Stimulated activated effector memory CD8-positive, alpha-beta T cell treated with anti-CD3 and anti-CD28 coated beads, Interleukin-12 subunit alpha, Interleukin-12 subunit beta, amount 100 ng/mL, for 72 hours (primary cell): ENCODE results near the gene PLEKHF1.
A peak's percentile ranks its signal among the peaks of the same experiment; 100 is the strongest.
"Not testable (repeated sequence)": the region's sequence is repeated elsewhere in the genome, so short reads cannot be mapped to it uniquely, and the experiment has no call there.

Experiments used
- ATAC-seq: fragments of 150-1000 bp; cut with Tn5 transposase; 2 replicates; pipeline ENCODE4 v1.10.0; 2021
- DNase-seq, 2 donors: peaks; one replicate each; pipeline ENCODE4 v3.0.0; 2021 to 2022; ENCODE audit warnings: low spot score in 2 of 2
- H3K27ac Mint-ChIP-seq: one replicate; pipeline ENCODE4 v1.8.0; 2022; ENCODE audit warnings: mild to moderate bottlenecking, mixed read lengths
- H3K36me3 Mint-ChIP-seq: one replicate; pipeline ENCODE4 v1.8.0; 2022; ENCODE audit warnings: mild to moderate bottlenecking, mixed read lengths
- H3K4me1 Mint-ChIP-seq: one replicate; pipeline ENCODE4 v1.8.0; 2022; ENCODE audit warnings: mixed read lengths
- H3K4me3 Mint-ChIP-seq: one replicate; pipeline ENCODE4 v1.8.0; 2022; ENCODE audit warnings: mild to moderate bottlenecking, mixed read lengths
- H3K9me3 Mint-ChIP-seq: one replicate; pipeline ENCODE4 v1.8.0; 2022; ENCODE audit warnings: mixed read lengths

Gene PLEKHF1

DNA sequence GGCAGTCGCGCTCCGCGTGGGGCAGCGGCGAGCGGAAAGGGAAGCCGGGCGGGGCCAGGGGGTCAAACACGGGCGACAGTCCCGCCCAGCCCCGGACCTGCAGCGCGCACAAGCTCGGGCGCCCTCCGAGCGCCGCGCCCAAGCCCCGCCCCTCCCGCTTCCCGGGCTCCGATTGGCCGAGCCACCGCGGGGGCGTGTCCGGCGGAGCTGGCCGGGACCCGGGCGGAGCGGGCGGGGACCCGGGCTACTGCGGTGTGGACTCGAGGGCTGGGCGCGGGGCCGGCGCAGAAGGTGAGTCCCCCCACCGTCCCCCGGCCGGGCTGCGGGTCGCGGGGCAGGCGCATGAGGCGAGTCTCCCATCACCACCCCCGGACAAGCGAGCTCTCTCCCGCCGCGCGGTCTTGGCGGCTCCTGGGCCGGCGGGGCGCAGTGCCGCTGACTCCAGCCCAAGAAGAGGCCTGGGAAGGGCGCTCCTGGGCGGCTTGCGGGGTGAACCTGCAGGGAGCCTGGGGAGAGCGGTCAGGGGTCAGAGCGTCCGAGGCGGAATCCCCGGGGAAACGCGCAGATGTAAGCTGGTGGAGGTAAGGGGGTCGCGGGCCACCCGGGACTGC lies at the start of gene PLEKHF1:
TSS of gene PLEKHF1 (plus strand) at position 247 of the 611 bp plus-strand sequence. CDS start 8,379 bp downstream, outside the sequence.
- peak; percentile 86 for ATAC-seq

DNA sequence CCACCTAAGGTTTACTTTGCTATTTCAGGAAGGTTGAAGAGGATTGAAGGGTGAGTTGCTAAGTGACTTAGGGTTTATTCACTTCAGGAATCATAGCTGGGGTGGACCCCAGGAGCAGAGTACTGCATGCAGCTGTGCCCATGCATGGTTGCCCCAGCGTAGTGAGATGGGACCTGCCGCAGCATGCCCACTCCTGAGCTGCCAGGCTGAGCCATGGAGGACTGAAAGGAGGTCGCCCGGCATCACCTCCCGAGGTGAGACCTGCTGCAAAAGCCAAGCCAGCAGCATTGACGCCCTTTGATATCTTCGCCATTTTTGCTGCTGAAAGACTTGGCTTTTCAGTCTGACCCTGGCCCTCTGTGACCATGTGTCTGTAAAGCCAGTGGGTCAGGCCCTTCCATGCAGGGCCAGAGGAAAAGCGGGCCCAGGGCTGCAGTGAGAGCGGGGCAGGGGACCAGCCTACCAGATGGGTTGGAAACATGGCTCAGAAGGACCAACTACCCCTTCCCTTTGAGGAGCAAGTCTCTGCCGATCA lies 49.3 kb upstream of the PLEKHF1 start:
- no peak for DNase-seq
- Mint-ChIP-seq H3K27ac (peak overlapping the region; percentile 29), H3K9me3 (no peaks in the 10 kb centered on the region), H3K4me3 (no peak overlapping the region), H3K4me1 (peaks cover 33% of the 10 kb centered on the region), H3K36me3 (peaks cover 56% of the 10 kb centered on the region)
- no peak for ATAC-seq

More for the DNA sequence above, at the start of gene PLEKHF1:
- Mint-ChIP-seq H3K4me3 (peak within 1 kb of the TSS; percentile 88), H3K36me3 (peaks cover 45% of the 10 kb centered on the region), H3K27ac (peak within 1 kb of the TSS; percentile 78), H3K4me1 (peaks cover 51% of the 10 kb centered on the region), H3K9me3 (no peaks in the 10 kb centered on the region)
- DNase-seq = peak; percentile 95 to 98

DNA sequence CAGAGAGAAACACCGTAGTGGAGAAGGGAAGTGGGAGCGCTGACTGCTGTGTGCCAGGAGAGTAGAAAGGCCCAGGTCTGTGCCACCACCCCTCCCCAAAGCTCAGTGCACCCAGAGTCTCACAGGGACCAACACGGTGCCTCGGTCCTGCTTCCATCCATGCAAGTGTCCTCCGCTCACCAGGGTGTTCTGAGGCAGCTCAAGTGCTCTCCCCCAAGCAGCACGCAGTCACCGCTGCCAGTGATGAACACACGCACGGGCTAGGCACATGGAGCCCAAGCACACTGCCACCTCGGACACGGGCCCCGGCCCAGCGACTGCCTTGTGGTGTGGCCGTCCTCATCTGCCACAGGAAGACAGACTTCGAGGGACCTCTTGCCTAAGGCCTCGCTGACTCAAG lies 48.7 kb upstream of the PLEKHF1 start:
- peak overlapping the region; percentile 86 for H3K27ac Mint-ChIP-seq
- no peak overlapping the region for H3K4me3 Mint-ChIP-seq
- DNase-seq (no peak), ATAC-seq (no peak)
- no peaks in the 10 kb centered on the region for H3K9me3 Mint-ChIP-seq
- peaks cover 50% of the 10 kb centered on the region for H3K36me3 Mint-ChIP-seq
- peaks cover 33% of the 10 kb centered on the region for H3K4me1 Mint-ChIP-seq

DNA sequence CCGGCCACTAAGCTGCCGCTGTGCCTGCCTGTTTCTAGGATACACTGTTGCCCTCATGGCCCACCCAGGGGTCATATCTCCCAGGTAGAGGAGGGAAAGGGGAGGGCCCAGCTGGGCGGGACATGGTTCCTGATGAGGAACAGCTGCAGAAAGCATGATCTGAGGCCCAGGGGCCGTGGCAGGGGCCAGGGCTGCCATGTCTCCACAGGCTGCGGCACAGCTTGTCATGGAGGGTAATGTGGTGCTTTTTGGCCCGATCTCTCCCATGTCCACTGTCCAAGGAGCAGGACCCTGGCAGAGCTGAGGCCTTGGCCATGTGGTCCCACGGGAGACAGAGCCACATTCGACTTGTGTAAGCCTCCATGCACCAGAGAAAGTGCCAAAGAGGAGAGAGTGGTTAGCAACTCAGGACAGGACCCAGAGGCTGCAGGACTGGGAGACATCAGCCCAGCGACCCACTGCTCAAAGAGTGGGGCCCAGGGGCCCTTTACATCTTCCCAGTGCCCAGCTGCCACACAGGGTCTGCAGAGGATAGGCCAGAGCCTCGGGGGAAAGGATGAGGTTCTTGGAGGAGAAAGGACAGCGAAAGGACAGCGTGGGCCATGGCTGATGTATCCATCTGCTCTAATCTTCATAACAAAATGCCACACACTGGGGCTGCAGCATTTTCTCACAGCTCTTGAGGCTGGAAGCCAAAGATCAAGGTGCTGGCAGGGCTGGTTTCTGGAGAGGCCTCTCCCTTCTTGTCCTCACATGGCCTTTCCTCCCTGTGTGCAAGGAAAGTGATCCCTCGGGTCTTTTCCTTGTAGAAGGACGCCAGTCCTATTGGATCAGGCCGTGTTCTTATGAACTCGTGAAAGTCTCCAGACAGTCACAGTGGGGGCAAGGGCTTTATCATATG lies 47.6 kb upstream of the PLEKHF1 start:
- DNase-seq = no peak
- Mint-ChIP-seq H3K27ac (peak overlapping the region; percentile 86), H3K9me3 (no peaks in the 10 kb centered on the region), H3K4me1 (peaks cover 43% of the 10 kb centered on the region), H3K4me3 (no peak overlapping the region), H3K36me3 (peaks cover 40% of the 10 kb centered on the region)
- no peak for ATAC-seq

- no peak for ATAC-seq
- H3K9me3 Mint-ChIP-seq = no peaks in the 10 kb centered on the region
- H3K4me3 Mint-ChIP-seq = no peak overlapping the region
- peaks cover 31% of the 10 kb centered on the region for H3K36me3 Mint-ChIP-seq
- H3K4me1 Mint-ChIP-seq = peaks cover 44% of the 10 kb centered on the region
- DNase-seq = no peak
- no peak overlapping the region for H3K27ac Mint-ChIP-seq
These were observed 46.8 kb upstream of the PLEKHF1 start for GRCh38 chr19:29618434-29618833.

- no peak overlapping the region for H3K27ac Mint-ChIP-seq
- DNase-seq (no peak), ATAC-seq (no peak)
- H3K9me3 Mint-ChIP-seq = no peaks in the 10 kb centered on the region
- peaks cover 27% of the 10 kb centered on the region for H3K36me3 Mint-ChIP-seq
- peaks cover 49% of the 10 kb centered on the region for H3K4me1 Mint-ChIP-seq
- H3K4me3 Mint-ChIP-seq = no peak overlapping the region
These were observed 46.4 kb upstream of the PLEKHF1 start for GRCh38 chr19:29618871-29619270.

GRCh38 chr19:29620931-29621351 lies 44.3 kb upstream of the PLEKHF1 start:
- Mint-ChIP-seq H3K27ac (peak overlapping the region; percentile 75), H3K4me3 (peak overlapping the region; percentile 95), H3K36me3 (peaks cover 6% of the 10 kb centered on the region), H3K4me1 (peaks cover 62% of the 10 kb centered on the region), H3K9me3 (no peaks in the 10 kb centered on the region)
- DNase-seq (no peak), ATAC-seq (peak; percentile 62)

DNA sequence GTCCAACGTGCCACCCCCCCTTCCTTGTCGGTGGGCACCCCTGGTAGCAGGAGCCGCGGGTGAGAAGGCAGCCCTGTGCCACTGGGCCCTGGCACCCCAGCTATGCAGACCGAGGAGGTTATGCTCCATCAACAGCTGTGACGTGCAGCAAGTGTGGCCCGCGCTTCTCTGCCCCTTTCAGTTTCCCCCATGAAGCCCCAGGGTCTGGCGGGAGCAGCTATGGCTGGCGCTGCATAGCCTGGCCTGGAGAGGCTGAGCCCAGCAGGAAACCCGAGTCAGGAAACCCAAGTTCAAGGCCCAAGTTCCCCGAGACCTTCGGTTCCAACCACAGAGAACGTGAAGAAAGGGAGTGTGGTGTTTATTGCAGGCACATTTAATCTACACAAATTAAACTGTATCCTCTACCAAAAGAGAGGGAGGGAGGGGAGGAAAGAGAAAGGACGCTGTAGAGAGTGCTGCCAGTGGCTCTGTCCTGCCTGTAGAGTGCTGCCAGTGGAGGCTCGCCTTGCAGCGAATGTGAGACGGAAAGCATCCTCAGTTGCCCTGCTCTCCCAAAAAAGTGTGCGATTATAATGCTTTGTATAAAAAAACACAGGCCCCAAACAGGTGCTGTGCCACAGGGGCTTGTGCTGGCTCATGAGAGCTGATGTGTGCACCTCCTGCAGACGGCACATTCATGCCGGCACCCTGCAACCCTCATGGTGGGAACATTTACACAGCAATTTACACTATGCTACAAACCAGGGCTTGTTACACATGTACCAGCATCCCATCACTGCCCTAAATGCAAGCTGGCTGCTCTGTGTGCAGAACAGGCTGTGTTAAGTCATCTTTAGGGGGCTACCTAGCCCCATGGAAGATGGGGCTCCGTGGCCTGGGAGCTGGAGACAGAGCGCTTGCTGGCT lies 42.8 kb upstream of the PLEKHF1 start:
- H3K9me3 Mint-ChIP-seq = no peaks in the 10 kb centered on the region
- peaks cover 57% of the 10 kb centered on the region for H3K4me1 Mint-ChIP-seq
- peak overlapping the region; percentile 95 for H3K4me3 Mint-ChIP-seq
- no peaks in the 10 kb centered on the region for H3K36me3 Mint-ChIP-seq
- peak; percentile 29 for ATAC-seq
- H3K27ac Mint-ChIP-seq = peak overlapping the region; percentile 75
- peak in 1 of 2 donors; percentile 65 for DNase-seq

- ATAC-seq (peak; percentile 96), DNase-seq (peak; percentile 53 to 89)
- Mint-ChIP-seq H3K9me3 (no peaks in the 10 kb centered on the region), H3K27ac (peak overlapping the region; percentile 96), H3K4me3 (peak overlapping the region; percentile 95), H3K4me1 (peaks cover 56% of the 10 kb centered on the region), H3K36me3 (no peaks in the 10 kb centered on the region)
These were observed 41.4 kb upstream of the PLEKHF1 start for GRCh38 chr19:29623726-29624488.

GRCh38 chr19:29624489-29625185 lies 40.6 kb upstream of the PLEKHF1 start:
- Mint-ChIP-seq H3K36me3 (no peaks in the 10 kb centered on the region), H3K27ac (peak overlapping the region; percentile 96), H3K4me3 (peak overlapping the region; percentile 95), H3K4me1 (peaks cover 56% of the 10 kb centered on the region), H3K9me3 (no peaks in the 10 kb centered on the region)
- DNase-seq (no peak), ATAC-seq (no peak)

- H3K9me3 Mint-ChIP-seq = no peaks in the 10 kb centered on the region
- H3K36me3 Mint-ChIP-seq = no peaks in the 10 kb centered on the region
- peak overlapping the region; percentile 52 for H3K27ac Mint-ChIP-seq
- ATAC-seq (no peak), DNase-seq (no peak)
- H3K4me3 Mint-ChIP-seq = peak overlapping the region; percentile 95
- peaks cover 50% of the 10 kb centered on the region for H3K4me1 Mint-ChIP-seq
These were observed 40.0 kb upstream of the PLEKHF1 start for GRCh38 chr19:29625186-29625651.

GRCh38 chr19:29626386-29626785 lies 38.9 kb upstream of the PLEKHF1 start:
- no peak for ATAC-seq
- Mint-ChIP-seq H3K4me1 (peaks cover 38% of the 10 kb centered on the region), H3K36me3 (no peaks in the 10 kb centered on the region), H3K9me3 (no peaks in the 10 kb centered on the region), H3K27ac (peak overlapping the region; percentile 54), H3K4me3 (no peak overlapping the region)
- DNase-seq = no peak

- not testable (repeated sequence) for ATAC-seq, H3K9me3 Mint-ChIP-seq, H3K4me3 Mint-ChIP-seq, DNase-seq, H3K36me3 Mint-ChIP-seq
- Mint-ChIP-seq H3K27ac (peak overlapping the region; percentile 54), H3K4me1 (peaks cover 34% of the 10 kb centered on the region)
These were observed 38.4 kb upstream of the PLEKHF1 start for GRCh38 chr19:29626832-29627231.
